ENCODE measurements around the gene GALNT4.

- TF ChIP-seq CTCF (conservative IDR thresholded peaks at IDR 0.05) (no peak), EZH2 (IDR thresholded peaks at IDR 0.05; ENCODE audit: low read depth) (no peak)
These were observed 19.4 kb upstream of the GALNT4 start for GRCh38 chr12:89544022-89544421.
